ENCODE results near the gene NRG3.

- TF ChIP-seq POLR2AphosphoS5 (IDR thresholded peaks at IDR 0.05) = no peak
- TF ChIP-seq CTCF (IDR thresholded peaks at IDR 0.05) = no peak
- no peak for TF ChIP-seq POLR2A (IDR thresholded peaks at IDR 0.05)
Measured at GRCh38 chr10:82982110-82982608, 1107.2 kb downstream of the NRG3 start.

Measured in gastroesophageal sphincter (tissue), 3 donors.